Thyroid gland (tissue), 4 donors: ENCODE measurements around the gene IQSEC3.

Experiments used
- POLR2A ChIP-seq, 2 donors: fragments of 450-650 bp; IDR thresholded peaks; one replicate each; pipeline ENCODE4 v1.6.1; 2017; ENCODE audit warnings: antibody characterized with exemption in 2 of 2, mild to moderate bottlenecking in 2 of 2, moderate library complexity in 1 of 2
- TF ChIP-seq, protein P1 (sequence below), 6 experiments: fragments of 200-600 bp in 3 of 6; fragments of 450-650 bp in 3 of 6; sonication (generic) in 3 of 6; IDR thresholded peaks; one replicate each; pipeline ENCODE4 v1.5.1; 2016 to 2019; ENCODE audit warnings: antibody characterized with exemption in 6 of 6, mild to moderate bottlenecking in 2 of 6, inconsistent platforms in 1 of 6, moderate library complexity in 1 of 6

DNA sequence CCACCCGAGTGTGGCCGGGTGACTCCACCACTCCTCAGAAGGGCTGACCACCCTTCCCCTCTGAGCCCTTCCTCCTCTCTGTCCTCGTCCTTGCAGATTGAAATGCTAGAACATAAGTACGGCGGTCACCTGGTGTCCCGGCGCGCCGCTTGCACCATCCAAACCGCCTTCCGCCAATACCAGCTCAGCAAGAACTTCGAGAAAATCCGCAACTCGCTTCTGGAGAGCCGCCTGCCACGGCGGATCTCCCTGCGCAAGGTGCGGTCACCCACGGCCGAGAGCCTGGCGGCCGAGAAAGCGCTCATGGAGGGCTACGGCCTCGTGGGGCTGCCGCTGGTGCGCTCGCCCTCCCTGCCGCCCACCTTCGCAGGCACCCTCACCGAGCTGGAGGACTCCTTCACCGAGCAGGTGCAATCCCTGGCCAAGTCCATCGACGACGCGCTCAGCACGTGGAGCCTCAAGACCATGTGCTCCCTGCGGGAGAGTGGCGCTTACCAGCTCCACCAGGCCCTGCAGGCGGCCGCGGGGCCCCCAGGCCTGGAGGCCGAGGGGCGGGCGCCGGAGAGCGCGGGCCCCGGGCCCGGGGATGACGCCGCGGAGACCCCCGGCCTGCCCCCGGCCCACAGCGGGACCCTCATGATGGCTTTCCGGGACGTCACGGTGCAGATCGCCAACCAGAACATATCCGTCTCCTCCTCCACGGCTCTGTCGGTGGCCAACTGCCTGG lies 71.8 kb downstream of the IQSEC3 start:
- TF ChIP-seq POLR2A (IDR thresholded peaks at IDR 0.05), result no peak
- TF ChIP-seq, protein P1, sequence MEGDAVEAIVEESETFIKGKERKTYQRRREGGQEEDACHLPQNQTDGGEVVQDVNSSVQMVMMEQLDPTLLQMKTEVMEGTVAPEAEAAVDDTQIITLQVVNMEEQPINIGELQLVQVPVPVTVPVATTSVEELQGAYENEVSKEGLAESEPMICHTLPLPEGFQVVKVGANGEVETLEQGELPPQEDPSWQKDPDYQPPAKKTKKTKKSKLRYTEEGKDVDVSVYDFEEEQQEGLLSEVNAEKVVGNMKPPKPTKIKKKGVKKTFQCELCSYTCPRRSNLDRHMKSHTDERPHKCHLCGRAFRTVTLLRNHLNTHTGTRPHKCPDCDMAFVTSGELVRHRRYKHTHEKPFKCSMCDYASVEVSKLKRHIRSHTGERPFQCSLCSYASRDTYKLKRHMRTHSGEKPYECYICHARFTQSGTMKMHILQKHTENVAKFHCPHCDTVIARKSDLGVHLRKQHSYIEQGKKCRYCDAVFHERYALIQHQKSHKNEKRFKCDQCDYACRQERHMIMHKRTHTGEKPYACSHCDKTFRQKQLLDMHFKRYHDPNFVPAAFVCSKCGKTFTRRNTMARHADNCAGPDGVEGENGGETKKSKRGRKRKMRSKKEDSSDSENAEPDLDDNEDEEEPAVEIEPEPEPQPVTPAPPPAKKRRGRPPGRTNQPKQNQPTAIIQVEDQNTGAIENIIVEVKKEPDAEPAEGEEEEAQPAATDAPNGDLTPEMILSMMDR (IDR thresholded peaks at IDR 0.05), result no peak
